Left ventricle myocardium inferior (tissue), 1 donor: Measurements from ENCODE around the gene LRFN5. TPM values are rescaled to one million over a fixed set of nuclear protein-coding genes. Genes with fewer than 3 reads are reported as not detected.
"Not testable (repeated sequence)": the region's sequence is repeated elsewhere in the genome, so short reads cannot be mapped to it uniquely, and the experiment has no call there.

Experiments used
- DNase-seq: peaks from one replicate; pipeline ENCODE4 v3.0.0-alpha.2; 2020
- H3K27ac ChIP-seq: fragments of 200-600 bp; replicated peaks from 2 replicates; pipeline ENCODE4 v1.8.0; 2021
- H3K27me3 ChIP-seq: fragments of 200-600 bp; 2 replicates; pipeline ENCODE4 v1.8.0; 2021; ENCODE audit warnings: low read depth
- H3K36me3 ChIP-seq: fragments of 200-600 bp; 2 replicates; pipeline ENCODE4 v1.8.0; 2021
- H3K4me1 ChIP-seq: fragments of 200-600 bp; 2 replicates; pipeline ENCODE4 v1.8.0; 2021
- H3K4me3 ChIP-seq: fragments of 200-600 bp; 2 replicates; pipeline ENCODE4 v1.8.0; 2021; ENCODE audit warnings: mild to moderate bottlenecking, moderate library complexity
- H3K9me3 ChIP-seq: fragments of 200-600 bp; replicated peaks from 2 replicates; pipeline ENCODE4 v1.8.0; 2021
- CTCF ChIP-seq: fragments of 200-600 bp; IDR thresholded peaks from 2 replicates; pipeline ENCODE4 v1.8.0; 2021; ENCODE audit warnings: antibody characterized with exemption, mild to moderate bottlenecking, borderline replicate concordance
- intact Hi-C: fragments of 100-400 bp; cut with micrococcal nuclease; formaldehyde crosslinking; loops from one replicate; pipeline ENCODE4 v1.11.0; 2022
- total RNA-seq: library from RNA; stranded (reverse); fragmentation: NEBNext Ultra II Directional; extraction: Animal tissue kit (Norgen Biotek cat#: 25700); gene quantifications from one replicate; pipeline ENCODE4 v1.2.1, GENCODE V29; 2021
- donor health status: DM: no; HTN: yes; CAD: no; lungs with severe emphysema.

LRFN5 gene
- total RNA-seq, 1 donor from 2014 or later: 0.30 TPM

DNA sequence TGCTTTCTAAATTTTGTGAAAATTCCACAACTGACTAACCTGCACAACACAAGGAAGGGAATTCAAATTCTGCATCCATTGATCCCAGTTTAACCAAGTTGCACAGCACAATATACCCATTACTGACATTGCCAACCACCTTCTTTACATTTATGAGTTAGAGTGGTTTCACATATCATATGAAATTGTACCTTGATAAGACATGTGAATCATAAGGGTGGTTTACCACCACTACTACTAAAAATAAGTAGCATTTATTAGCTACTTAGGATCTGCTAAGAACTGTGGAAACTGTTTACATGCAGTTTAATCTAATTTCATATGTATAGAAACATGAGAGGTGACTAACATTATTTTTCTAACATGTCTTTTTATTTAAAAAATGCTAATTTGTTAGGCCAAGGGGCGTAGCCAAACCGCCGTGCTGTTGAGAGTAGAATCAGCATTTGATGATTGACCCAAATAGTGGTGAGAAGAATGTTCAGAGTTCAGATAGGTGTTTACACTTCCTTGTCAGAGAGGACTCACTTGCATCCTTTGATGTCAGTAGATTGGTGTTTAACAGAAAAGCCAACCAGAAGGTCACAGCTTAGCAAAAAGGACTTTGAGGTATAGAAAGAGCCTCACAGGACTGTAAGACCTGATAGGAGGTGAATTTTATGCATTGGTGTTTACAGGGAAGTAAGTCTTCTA is 56.2 kb downstream of the LRFN5 start:
- no peak overlapping the region for H3K4me3 ChIP-seq
- H3K4me1 ChIP-seq: no peaks in the 10 kb centered on the region
- no peak for DNase-seq
- H3K27ac ChIP-seq: no peak overlapping the region
- no peaks in the 10 kb centered on the region for H3K27me3 ChIP-seq
- H3K9me3 ChIP-seq: peaks cover 8% of the 10 kb centered on the region
- H3K36me3 ChIP-seq: no peaks in the 10 kb centered on the region
- intact Hi-C loops: no loop called here
- TF ChIP-seq CTCF: no peak

GRCh38 chr14:41663473-41663850 is 56.8 kb downstream of the LRFN5 start:
- no peaks in the 10 kb centered on the region for H3K27me3 ChIP-seq
- H3K36me3 ChIP-seq: no peaks in the 10 kb centered on the region
- TF ChIP-seq CTCF: no peak
- intact Hi-C loops: no loop called here
- H3K4me3 ChIP-seq: no peak overlapping the region
- DNase-seq: no peak
- H3K27ac ChIP-seq: no peak overlapping the region
- peaks cover 8% of the 10 kb centered on the region for H3K9me3 ChIP-seq
- no peaks in the 10 kb centered on the region for H3K4me1 ChIP-seq

DNA sequence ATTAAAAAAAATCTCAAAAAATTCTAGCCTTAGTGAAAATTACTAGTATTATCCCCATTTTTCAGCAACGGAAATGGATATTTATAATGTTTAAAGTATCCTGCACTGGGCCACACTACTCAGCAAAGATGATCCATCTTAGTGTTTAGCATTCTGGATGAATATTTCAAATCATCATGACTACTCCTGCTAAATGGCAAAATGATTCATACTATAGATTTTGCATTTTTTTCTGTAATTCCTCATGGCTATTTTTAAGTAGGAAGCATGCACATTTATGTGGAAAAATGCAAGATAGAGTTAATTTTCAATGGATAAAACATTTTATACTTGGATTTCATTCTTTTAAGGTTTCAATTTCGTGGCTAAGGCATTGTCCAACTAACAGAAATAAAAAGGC is 59.6 kb downstream of the LRFN5 start:
- Histone ChIP-seq H3K36me3 (no peaks in the 10 kb centered on the region), H3K9me3 (no peaks in the 10 kb centered on the region), H3K27ac (no peak overlapping the region), H3K27me3 (no peaks in the 10 kb centered on the region), H3K4me3 (no peak overlapping the region), H3K4me1 (no peaks in the 10 kb centered on the region)
- no peak for DNase-seq
- TF ChIP-seq CTCF: no peak
- intact Hi-C loops: no loop called here

DNA sequence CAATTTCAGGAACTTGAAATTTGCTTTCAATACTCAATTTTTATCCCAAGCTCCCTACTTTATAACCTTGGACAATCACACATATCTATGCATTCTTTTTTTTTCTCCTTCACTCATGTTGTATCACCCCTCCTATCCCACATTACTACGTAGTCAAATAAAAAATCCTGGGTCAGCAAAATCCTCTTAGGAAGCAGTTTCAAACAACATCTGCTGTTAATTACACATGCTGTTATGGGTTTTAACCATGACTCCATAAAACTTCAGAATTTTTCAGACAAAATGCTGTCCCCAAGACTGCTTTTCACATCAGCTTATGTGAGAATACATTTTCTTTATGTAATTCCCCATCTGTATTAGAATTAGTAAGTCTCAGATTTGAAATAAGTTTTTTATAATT is 61.7 kb downstream of the LRFN5 start:
- no peak for TF ChIP-seq CTCF
- H3K4me1 ChIP-seq: no peaks in the 10 kb centered on the region
- H3K9me3 ChIP-seq: no peaks in the 10 kb centered on the region
- intact Hi-C loops: no loop called here
- no peak overlapping the region for H3K27ac ChIP-seq
- H3K36me3 ChIP-seq: no peaks in the 10 kb centered on the region
- H3K27me3 ChIP-seq: no peaks in the 10 kb centered on the region
- H3K4me3 ChIP-seq: no peak overlapping the region
- DNase-seq: no peak

DNA sequence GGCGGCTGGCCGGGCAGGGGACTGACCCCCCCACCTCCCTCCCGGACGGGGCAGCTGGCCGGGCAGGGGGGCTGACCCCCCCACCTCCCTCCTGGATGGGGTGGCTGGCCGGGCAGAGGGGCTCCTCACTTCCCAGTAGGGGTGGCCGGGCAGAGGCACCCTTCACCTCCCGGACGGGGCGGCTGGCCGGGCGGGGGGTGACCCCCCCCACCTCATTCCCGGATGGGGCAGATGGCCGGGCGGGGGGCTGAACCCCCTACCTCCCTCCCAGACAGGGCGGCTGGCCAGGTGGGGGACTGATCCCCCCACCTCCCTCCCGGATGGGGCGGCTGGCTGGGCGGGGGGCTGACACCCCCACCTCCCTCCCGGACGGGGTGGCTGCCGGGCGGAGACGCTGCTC is 66.9 kb downstream of the LRFN5 start:
- H3K9me3 ChIP-seq: peaks cover 31% of the 10 kb centered on the region
- H3K4me1 ChIP-seq, H3K27ac ChIP-seq, DNase-seq, H3K36me3 ChIP-seq, H3K4me3 ChIP-seq, intact Hi-C loops, H3K27me3 ChIP-seq: not testable (repeated sequence)

DNA sequence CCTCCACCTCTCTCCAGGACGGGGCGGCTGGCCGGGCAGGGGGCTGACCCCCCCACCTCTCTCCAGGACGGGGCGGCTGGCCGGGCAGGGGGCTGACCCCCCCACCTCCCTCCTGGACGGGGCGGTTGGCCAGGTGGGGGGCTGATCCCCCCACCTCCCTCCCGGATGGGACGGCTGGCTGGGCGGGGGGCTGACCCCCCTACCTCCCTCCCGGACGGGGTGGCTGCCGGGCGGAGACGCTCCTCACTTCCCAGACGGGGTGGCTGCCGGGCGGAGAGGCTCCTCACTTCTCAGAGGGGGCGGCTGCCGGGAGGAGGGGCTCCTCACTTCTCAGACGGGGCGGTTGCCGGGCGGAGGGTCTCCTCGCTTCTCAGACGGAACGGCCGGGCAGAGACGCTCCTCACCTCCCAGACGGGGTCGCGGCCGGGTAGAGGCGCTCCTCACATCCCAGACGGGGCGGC is 67.9 kb downstream of the LRFN5 start:
- H3K27ac ChIP-seq, DNase-seq, H3K36me3 ChIP-seq, H3K4me3 ChIP-seq, intact Hi-C loops, H3K4me1 ChIP-seq, H3K27me3 ChIP-seq: not testable (repeated sequence)
- H3K9me3 ChIP-seq: peaks cover 40% of the 10 kb centered on the region

- no peak for DNase-seq
- peaks cover 15% of the 10 kb centered on the region for H3K9me3 ChIP-seq
- H3K4me3 ChIP-seq: no peak overlapping the region
- TF ChIP-seq CTCF: no peak
- intact Hi-C loops: no loop called here
- no peaks in the 10 kb centered on the region for H3K27me3 ChIP-seq
- H3K36me3 ChIP-seq: no peaks in the 10 kb centered on the region
- H3K4me1 ChIP-seq: no peaks in the 10 kb centered on the region
- H3K27ac ChIP-seq: no peak overlapping the region
Measured at GRCh38 chr14:41699486-41699885, 92.8 kb downstream of the LRFN5 start.
